GM18526 (cell line): ENCODE data around the gene SMOC2.

ENCODE experiments used
- POLR2A ChIP-seq: IDR thresholded peaks from 3 replicates; pipeline ENCODE4 v1.6.1; 2011; ENCODE audit not compliant: insufficient read length; ENCODE audit errors: extremely low read depth

The SMOC2 gene

GRCh38 chr6:168507297-168507696 is 66.3 kb downstream of the SMOC2 start:
- TF ChIP-seq POLR2A: no peak

GRCh38 chr6:168507730-168508129 is 66.7 kb downstream of the SMOC2 start:
- TF ChIP-seq POLR2A: no peak

GRCh38 chr6:168508903-168509302 is 67.9 kb downstream of the SMOC2 start:
- TF ChIP-seq POLR2A: no peak

GRCh38 chr6:168513766-168514165 is 72.8 kb downstream of the SMOC2 start:
- no peak for TF ChIP-seq POLR2A

GRCh38 chr6:168514216-168514615 is 73.2 kb downstream of the SMOC2 start:
- TF ChIP-seq POLR2A: no peak

GRCh38 chr6:168515376-168515775 is 74.4 kb downstream of the SMOC2 start:
- TF ChIP-seq POLR2A: no peak

- TF ChIP-seq POLR2A: no peak
Observed at GRCh38 chr6:168516944-168517741, 76.2 kb downstream of the SMOC2 start.

GRCh38 chr6:168517742-168518347 is 76.9 kb downstream of the SMOC2 start:
- no peak for TF ChIP-seq POLR2A

GRCh38 chr6:168518348-168518745 is 77.4 kb downstream of the SMOC2 start:
- no peak for TF ChIP-seq POLR2A

GRCh38 chr6:168518867-168519266 is 77.9 kb downstream of the SMOC2 start:
- TF ChIP-seq POLR2A: no peak

- TF ChIP-seq POLR2A: no peak
Observed at GRCh38 chr6:168520233-168520632, 79.2 kb downstream of the SMOC2 start.

- TF ChIP-seq POLR2A: no peak
Observed at GRCh38 chr6:168524571-168525001, 83.6 kb downstream of the SMOC2 start.

GRCh38 chr6:168525114-168525513 is 84.1 kb downstream of the SMOC2 start:
- TF ChIP-seq POLR2A: no peak

- no peak for TF ChIP-seq POLR2A
Observed at GRCh38 chr6:168525926-168526630, 85.1 kb downstream of the SMOC2 start.

- TF ChIP-seq POLR2A: no peak
Observed at GRCh38 chr6:168526841-168527281, 85.9 kb downstream of the SMOC2 start.
